ENCODE data around the gene SYNGR3. TPM values are rescaled to one million over a fixed set of nuclear protein-coding genes. Genes with fewer than 3 reads are reported as not detected.

SYNGR3 gene
- total RNA-seq, 1 experiment from 2014 or later, result 11.9 TPM

GRCh38 chr16:2016407-2016922, 26.7 kb downstream of the SYNGR3 start:
- WGBS (ENCODE audit: extremely low coverage, insufficient read length, low lambda C conversion rate), result no CpG with 5 or more reads among the region's 13 CpGs
- Histone ChIP-seq H3K4me1 (ENCODE audit: insufficient read depth, low read length) (no peaks in the 10 kb centered on the region), H4K8ac (replicated peaks; ENCODE audit: insufficient read length, low read depth, low read length) (no peak overlapping the region), H3K9ac (ENCODE audit: extremely low read depth, insufficient read length, low read length) (no peak overlapping the region), H2BK120ac (ENCODE audit: low read depth, low read length, poor library complexity, severe bottlenecking) (no peak overlapping the region), H2BK20ac (ENCODE audit: low read depth, low read length, poor library complexity, severe bottlenecking) (no peak overlapping the region), H3K27me3 (ENCODE audit: insufficient read depth, low read length) (peaks cover 13% of the 10 kb centered on the region; the same call in 1 of the 2 replicates), H3K23ac (ENCODE audit: insufficient read length, low read depth, low read length) (no peak overlapping the region), H4K20me1 (ENCODE audit: control insufficient read depth, insufficient read depth, insufficient read length) (no peaks in the 10 kb centered on the region), H3T11ph (ENCODE audit: low read length) (no peak overlapping the region), H2BK12ac (ENCODE audit: insufficient read length, low read depth, low read length) (no peak overlapping the region), H4K91ac (ENCODE audit: insufficient read length, low read depth, low read length) (no peak overlapping the region), H3K27ac (ENCODE audit: insufficient read length, low read depth, low read length) (no peak overlapping the region), H3K79me2 (ENCODE audit: insufficient read depth, low read length) (no peaks in the 10 kb centered on the region), H2BK5ac (ENCODE audit: insufficient read length, low read length) (no peak overlapping the region), H3K4ac (ENCODE audit: low read depth, low read length) (no peak overlapping the region), H2AK5ac (ENCODE audit: insufficient read length, low read length) (no peak overlapping the region), H3K14ac (ENCODE audit: insufficient read depth, low read length) (no peak overlapping the region; the same call in 1 of the 2 replicates), H3K18ac (ENCODE audit: insufficient read length, low read depth, low read length) (no peak overlapping the region), H3K9me3 (ENCODE audit: control insufficient read depth, low read depth, low read length) (no peaks in the 10 kb centered on the region), H3K23me2 (ENCODE audit: insufficient read length, low read depth, low read length, poor library complexity, severe bottlenecking) (peaks cover 9% of the 10 kb centered on the region), H3K79me1 (ENCODE audit: insufficient read depth, low read depth, low read length, poor library complexity, severe bottlenecking) (no peaks in the 10 kb centered on the region), H3K56ac (ENCODE audit: insufficient read length, low read depth, low read length) (no peak overlapping the region), H2BK15ac (ENCODE audit: low read depth, low read length) (no peak overlapping the region), H4K5ac (ENCODE audit: insufficient read length, low read depth, low read length) (no peak overlapping the region), H3K4me2 (ENCODE audit: insufficient read depth, insufficient read length, low read length) (no peak overlapping the region), H2AFZ (ENCODE audit: low read length) (no peak overlapping the region)
- no peak for DNase-seq
- H3K27me3 Mint-ChIP-seq (ENCODE audit: low read depth), result peaks cover 52% of the 10 kb centered on the region
- H3K9me3 Mint-ChIP-seq, result peaks cover 0 to under 1% of the 10 kb centered on the region in 2 experiments; a peak in 2 of 5 replicates
- peak; percentile 78 for TF ChIP-seq CTCF (conservative IDR thresholded peaks at IDR 0.05)
- peaks cover 0 to 2% (median 0%) of the 10 kb centered on the region in 3 experiments; a peak in 1 of 7 replicates for H3K36me3 Mint-ChIP-seq (ENCODE audit: insufficient read depth in 1 of 3, low read depth in 3 of 3)
- H3K4me3 Mint-ChIP-seq, result no peak overlapping the region
- no peak overlapping the region for H3K27ac Mint-ChIP-seq
- H3K4me1 Mint-ChIP-seq, result peaks cover 2% of the 10 kb centered on the region in 2 experiments; a peak in 1 of 4 replicates
